NCI-H1930 (cell line): Measurements from ENCODE around the gene IZUMO4.
A peak's percentile ranks its signal among the peaks of the same experiment; 100 is the strongest.

ENCODE experiments used
- DNase-seq, 2 experiments: peaks; one replicate each; lab custom pipeline; 2025; lab: John Stamatoyannopoulos, UW

The IZUMO4 gene

GRCh38 chr19:2096480-2097202 is at the start of gene IZUMO4:
IZUMO4 (plus strand) TSS chr19:2096915; CDS start chr19:2096946, 31 bp downstream.
- DNase-seq, result peak; percentile 89 to 98

- DNase-seq, result no peak
Measured at GRCh38 chr19:2047076-2047448, 49.7 kb upstream of the IZUMO4 start.

- no peak for DNase-seq
Measured at GRCh38 chr19:2047449-2048103, 49.1 kb upstream of the IZUMO4 start.

GRCh38 chr19:2048104-2048958 is 48.4 kb upstream of the IZUMO4 start:
- no peak for DNase-seq

- no peak for DNase-seq
Measured at GRCh38 chr19:2048959-2049740, 47.6 kb upstream of the IZUMO4 start.

- no peak for DNase-seq
Measured at GRCh38 chr19:2049741-2050348, 46.9 kb upstream of the IZUMO4 start.

- DNase-seq, result no peak
Measured at GRCh38 chr19:2050349-2050990, 46.2 kb upstream of the IZUMO4 start.

- peak; percentile 69 to 86 for DNase-seq
Measured at GRCh38 chr19:2050991-2051772, 45.5 kb upstream of the IZUMO4 start, which contains the start of gene MKNK2. MKNK2 (minus strand) TSS chr19:2051244; CDS start chr19:2050851, 393 bp downstream.

- no peak for DNase-seq
Measured at GRCh38 chr19:2051773-2052704, 44.7 kb upstream of the IZUMO4 start.

GRCh38 chr19:2053601-2054389 is 42.9 kb upstream of the IZUMO4 start:
- DNase-seq, result no peak

GRCh38 chr19:2054763-2055162 is 42.0 kb upstream of the IZUMO4 start:
- no peak for DNase-seq

GRCh38 chr19:2055931-2056836 is 40.5 kb upstream of the IZUMO4 start:
- no peak for DNase-seq

- DNase-seq, result no peak
Measured at GRCh38 chr19:2056837-2057192, 39.9 kb upstream of the IZUMO4 start.

GRCh38 chr19:2057484-2058469 is 38.9 kb upstream of the IZUMO4 start:
- DNase-seq, result no peak

GRCh38 chr19:2058570-2059421 is 37.9 kb upstream of the IZUMO4 start:
- DNase-seq, result no peak
